ENCODE measurements around the gene PHF21A.

- TF ChIP-seq CTCF (IDR thresholded peaks at IDR 0.05), result no peak
- TF ChIP-seq POLR2A (IDR thresholded peaks at IDR 0.05), result no peak
These were observed 76.7 kb downstream of the PHF21A start for GRCh38 chr11:46044601-46045000.

Data from right lobe of liver (tissue), 4 donors.